DOHH2 (cell line): ENCODE results near the gene CKMT2.

Experiments used
- H3F3A ChIP-seq: fragments of 200-600 bp; sonication (generic), shearing (Covaris generic); 2 replicates; pipeline ENCODE4 v1.6.0; 2016; ENCODE audit warnings: antibody characterized with exemption, mild to moderate bottlenecking; ENCODE audit not compliant: control insufficient read depth, insufficient read depth
- H3K27ac ChIP-seq: fragments of 200-600 bp; sonication (generic); 2 replicates; pipeline ENCODE4 v1.5.1; 2014; ENCODE audit warnings: low read depth, mild to moderate bottlenecking, low read length, moderate library complexity
- H3K27me3 ChIP-seq: fragments of 200-600 bp; sonication (generic); 2 replicates; pipeline ENCODE4 v1.6.1; 2014; ENCODE audit warnings: mild to moderate bottlenecking, low read length, mixed read lengths; ENCODE audit not compliant: control insufficient read depth
- H3K36me3 ChIP-seq: fragments of 200-600 bp; sonication (generic); 2 replicates; pipeline ENCODE4 v1.6.1; 2014; ENCODE audit warnings: mild to moderate bottlenecking, low read length, moderate library complexity, mixed read lengths; ENCODE audit not compliant: control insufficient read depth
- H3K4me1 ChIP-seq: fragments of 200-600 bp; sonication (generic); 2 replicates; pipeline ENCODE4 v1.6.1; 2014; ENCODE audit warnings: mild to moderate bottlenecking, low read length, mixed read lengths; ENCODE audit not compliant: control insufficient read depth
- H3K4me2 ChIP-seq: fragments of 200-600 bp; sonication (generic); 2 replicates; pipeline ENCODE4 v1.6.0; 2014; ENCODE audit warnings: mild to moderate bottlenecking, low read length, moderate library complexity
- H3K4me3 ChIP-seq: fragments of 200-600 bp; sonication (generic); 2 replicates; pipeline ENCODE4 v1.5.1; 2014; ENCODE audit warnings: mild to moderate bottlenecking, low read length, mixed read lengths
- H3K79me2 ChIP-seq: fragments of 200-600 bp; sonication (generic); 2 replicates; pipeline ENCODE4 v1.6.1; 2014; ENCODE audit warnings: mild to moderate bottlenecking, low read length, mixed read lengths; ENCODE audit not compliant: control insufficient read depth
- H3K9me2 ChIP-seq: fragments of 200-600 bp; sonication (generic); replicated peaks from 2 replicates; pipeline ENCODE4 v1.6.1; 2014; ENCODE audit warnings: mild to moderate bottlenecking, low read length, mixed read lengths; ENCODE audit not compliant: control insufficient read depth
- H3K9me3 ChIP-seq: fragments of 200-600 bp; sonication (generic); 2 replicates; pipeline ENCODE4 v1.6.1; 2014; ENCODE audit warnings: antibody characterized with exemption, low read length, mixed read lengths; ENCODE audit not compliant: control insufficient read depth, insufficient read depth
- H4K20me1 ChIP-seq: fragments of 200-600 bp; sonication (generic); 2 replicates; pipeline ENCODE4 v1.6.0; 2014; ENCODE audit warnings: low read depth, mild to moderate bottlenecking, antibody characterized with exemption, low read length, moderate library complexity; ENCODE audit not compliant: control insufficient read depth, insufficient read depth
- CTCF ChIP-seq: fragments of 200-600 bp; sonication (generic); IDR thresholded peaks from one replicate; pipeline ENCODE4 v1.5.1; 2014; ENCODE audit warnings: antibody characterized with exemption, mild to moderate bottlenecking, low read depth, low read length; ENCODE audit not compliant: poor library complexity, severe bottlenecking
- EZH2phosphoT487 ChIP-seq: fragments of 200-600 bp; sonication (generic); IDR thresholded peaks from 2 replicates; pipeline ENCODE4 v1.6.1; 2017; ENCODE audit warnings: borderline replicate concordance, mild to moderate bottlenecking, antibody characterized with exemption, low read length, moderate library complexity, mixed read lengths

Gene CKMT2

GRCh38 chr5:81244451-81244850, 11.3 kb downstream of the CKMT2 start:
- Histone ChIP-seq H3K36me3 (no peaks in the 10 kb centered on the region), H3K27ac (no peak overlapping the region), H3K27me3 (no peaks in the 10 kb centered on the region), H3K4me3 (no peak overlapping the region), H3K9me3 (no peaks in the 10 kb centered on the region), H3K79me2 (no peaks in the 10 kb centered on the region), H3K9me2 (no peaks in the 10 kb centered on the region), H4K20me1 (no peaks in the 10 kb centered on the region), H3K4me2 (no peak overlapping the region), H3K4me1 (no peaks in the 10 kb centered on the region), H3F3A (no peaks in the 10 kb centered on the region)
- TF ChIP-seq CTCF, result no peak
- TF ChIP-seq EZH2phosphoT487, result no peak

GRCh38 chr5:81245871-81246235, 12.7 kb downstream of the CKMT2 start:
- no peaks in the 10 kb centered on the region for H3K4me1 ChIP-seq
- no peaks in the 10 kb centered on the region for H3K9me2 ChIP-seq
- TF ChIP-seq CTCF (no peak), EZH2phosphoT487 (no peak)
- H3K4me3 ChIP-seq, result no peak overlapping the region
- no peaks in the 10 kb centered on the region for H3K9me3 ChIP-seq
- no peaks in the 10 kb centered on the region for H3K27me3 ChIP-seq
- H3F3A ChIP-seq, result no peaks in the 10 kb centered on the region
- H3K27ac ChIP-seq, result no peak overlapping the region
- H4K20me1 ChIP-seq, result no peaks in the 10 kb centered on the region
- H3K79me2 ChIP-seq, result no peaks in the 10 kb centered on the region
- no peak overlapping the region for H3K4me2 ChIP-seq
- 0 out of 2 replicates have a peak, but pooled peaks cover 4% of the 10 kb centered on the region for H3K36me3 ChIP-seq

- Histone ChIP-seq H3K4me2 (no peak overlapping the region), H3K4me3 (no peak overlapping the region), H3K36me3 (0 out of 2 replicates have a peak, but pooled peaks cover 4% of the 10 kb centered on the region), H3K27ac (no peak overlapping the region), H3K79me2 (no peaks in the 10 kb centered on the region), H3K9me3 (no peaks in the 10 kb centered on the region), H3K9me2 (no peaks in the 10 kb centered on the region), H3K4me1 (no peaks in the 10 kb centered on the region), H3K27me3 (no peaks in the 10 kb centered on the region), H3F3A (no peaks in the 10 kb centered on the region), H4K20me1 (no peaks in the 10 kb centered on the region)
- TF ChIP-seq CTCF, result no peak
- TF ChIP-seq EZH2phosphoT487, result no peak
Observed at GRCh38 chr5:81246697-81247096, 13.6 kb downstream of the CKMT2 start.

DNA sequence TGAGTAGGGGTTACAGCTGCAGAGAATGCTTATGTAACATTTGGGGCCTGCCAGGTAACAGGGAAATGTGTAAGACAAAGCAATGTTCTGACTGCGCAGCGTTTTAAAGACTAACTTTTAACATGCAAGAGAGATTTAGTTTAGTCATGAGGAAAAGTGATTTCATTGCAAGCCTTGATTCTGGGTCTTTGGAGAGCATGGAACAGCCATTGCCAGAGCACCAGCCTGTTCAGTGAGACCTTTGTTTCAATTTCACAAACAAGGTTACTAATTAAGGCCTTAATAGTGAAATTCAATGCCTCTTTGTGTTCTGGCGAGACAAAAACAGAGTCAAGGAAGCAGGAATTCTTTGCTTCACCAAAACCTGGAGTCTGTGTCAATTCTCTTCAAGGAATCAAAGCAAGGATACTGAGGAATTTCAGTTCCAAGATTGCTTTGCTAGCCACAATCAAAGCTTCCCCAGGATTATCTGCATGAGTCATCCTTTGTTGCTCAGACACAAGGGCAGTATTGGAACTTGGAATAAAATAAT, 14.4 kb downstream of the CKMT2 start:
- Histone ChIP-seq H3K4me2 (no peak overlapping the region), H3K27ac (no peak overlapping the region), H3K27me3 (no peaks in the 10 kb centered on the region), H3K79me2 (no peaks in the 10 kb centered on the region), H4K20me1 (no peaks in the 10 kb centered on the region), H3K9me3 (no peaks in the 10 kb centered on the region), H3K9me2 (no peaks in the 10 kb centered on the region), H3K4me3 (no peak overlapping the region), H3K4me1 (no peaks in the 10 kb centered on the region), H3K36me3 (0 out of 2 replicates have a peak, but pooled peaks cover 4% of the 10 kb centered on the region), H3F3A (no peaks in the 10 kb centered on the region)
- no peak for TF ChIP-seq CTCF
- TF ChIP-seq EZH2phosphoT487, result no peak
